ENCODE results near the gene FKBP7.
"Not testable (repeated sequence)": the region's sequence is repeated elsewhere in the genome, so short reads cannot be mapped to it uniquely, and the experiment has no call there.

The FKBP7 gene

DNA sequence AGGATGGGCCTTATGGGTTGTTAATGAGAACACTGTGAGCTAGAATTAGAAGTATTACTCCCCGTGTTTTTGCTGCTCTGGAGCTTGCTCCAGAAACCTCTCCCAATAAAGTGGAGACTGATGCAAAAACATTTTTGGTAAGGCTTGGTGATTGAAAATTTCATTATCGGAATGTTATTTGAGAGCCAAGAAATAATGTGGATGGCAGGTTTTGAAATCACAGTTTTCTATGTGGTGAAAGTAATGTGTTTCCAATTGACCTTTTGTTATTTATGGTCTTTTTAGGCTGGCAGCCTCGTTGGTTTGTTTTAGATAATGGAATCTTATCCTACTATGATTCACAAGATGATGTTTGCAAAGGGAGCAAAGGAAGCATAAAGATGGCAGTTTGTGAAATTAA, 7.0 kb upstream of the FKBP7 start:
- no peak for DNase-seq (ENCODE audit: low read depth)

DNA sequence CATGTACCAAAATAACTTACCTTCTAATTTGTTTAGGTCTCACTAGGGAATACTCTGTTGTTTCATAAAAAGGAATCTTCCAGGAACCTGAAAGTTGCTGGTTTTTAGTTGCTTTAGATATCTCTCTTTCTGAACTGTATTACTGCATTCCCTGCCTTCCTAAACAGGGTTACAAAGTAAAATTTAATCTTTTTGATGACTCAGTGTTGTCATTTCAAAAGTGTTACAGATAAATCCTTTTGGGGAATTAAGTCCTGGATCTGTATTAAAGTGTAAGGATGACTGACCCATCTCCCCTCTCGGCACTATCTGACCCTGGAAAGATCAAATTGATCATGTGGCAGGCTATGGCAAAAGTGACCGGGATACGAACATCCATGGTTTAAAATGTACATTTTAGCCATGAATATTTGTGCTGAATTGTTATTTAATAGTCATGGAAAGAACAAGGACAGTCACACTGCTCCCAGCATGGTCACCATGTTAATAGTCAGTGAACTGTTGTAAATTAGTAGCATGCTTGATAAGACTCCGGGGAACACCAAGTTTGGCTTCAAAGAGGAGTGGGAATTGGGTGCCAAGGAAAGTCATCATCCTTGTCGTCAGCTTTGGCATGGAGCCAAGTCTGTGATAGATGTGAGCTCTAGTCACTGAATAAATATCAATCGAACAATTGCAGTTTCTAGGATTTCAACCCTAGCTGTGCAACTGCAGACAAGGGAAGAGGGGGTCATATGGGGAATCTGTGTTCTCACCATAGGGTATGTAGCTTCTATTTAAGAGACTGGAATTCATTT, 6.0 kb upstream of the FKBP7 start:
- no peak for DNase-seq (ENCODE audit: low read depth)

DNA sequence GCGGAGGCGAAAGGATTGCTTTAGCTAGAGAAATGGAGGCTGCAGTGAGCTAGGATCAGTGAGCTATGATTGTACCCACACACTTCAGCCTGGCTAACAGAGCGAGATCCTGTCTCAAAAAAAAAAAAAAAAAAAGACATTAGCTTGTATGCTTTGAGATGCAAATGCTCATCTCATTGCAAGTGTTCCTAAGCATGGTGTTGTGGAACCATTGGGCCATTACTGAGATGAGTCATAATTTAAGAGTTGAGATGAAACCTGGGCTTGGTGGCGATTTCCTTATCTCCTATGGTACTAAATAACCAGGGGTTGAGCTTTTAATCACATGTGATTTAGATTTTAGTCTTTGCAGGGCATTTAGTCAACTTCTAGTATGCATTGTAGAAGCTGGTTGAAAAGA, 4.0 kb upstream of the FKBP7 start:
- no peak for DNase-seq (ENCODE audit: low read depth)

DNA sequence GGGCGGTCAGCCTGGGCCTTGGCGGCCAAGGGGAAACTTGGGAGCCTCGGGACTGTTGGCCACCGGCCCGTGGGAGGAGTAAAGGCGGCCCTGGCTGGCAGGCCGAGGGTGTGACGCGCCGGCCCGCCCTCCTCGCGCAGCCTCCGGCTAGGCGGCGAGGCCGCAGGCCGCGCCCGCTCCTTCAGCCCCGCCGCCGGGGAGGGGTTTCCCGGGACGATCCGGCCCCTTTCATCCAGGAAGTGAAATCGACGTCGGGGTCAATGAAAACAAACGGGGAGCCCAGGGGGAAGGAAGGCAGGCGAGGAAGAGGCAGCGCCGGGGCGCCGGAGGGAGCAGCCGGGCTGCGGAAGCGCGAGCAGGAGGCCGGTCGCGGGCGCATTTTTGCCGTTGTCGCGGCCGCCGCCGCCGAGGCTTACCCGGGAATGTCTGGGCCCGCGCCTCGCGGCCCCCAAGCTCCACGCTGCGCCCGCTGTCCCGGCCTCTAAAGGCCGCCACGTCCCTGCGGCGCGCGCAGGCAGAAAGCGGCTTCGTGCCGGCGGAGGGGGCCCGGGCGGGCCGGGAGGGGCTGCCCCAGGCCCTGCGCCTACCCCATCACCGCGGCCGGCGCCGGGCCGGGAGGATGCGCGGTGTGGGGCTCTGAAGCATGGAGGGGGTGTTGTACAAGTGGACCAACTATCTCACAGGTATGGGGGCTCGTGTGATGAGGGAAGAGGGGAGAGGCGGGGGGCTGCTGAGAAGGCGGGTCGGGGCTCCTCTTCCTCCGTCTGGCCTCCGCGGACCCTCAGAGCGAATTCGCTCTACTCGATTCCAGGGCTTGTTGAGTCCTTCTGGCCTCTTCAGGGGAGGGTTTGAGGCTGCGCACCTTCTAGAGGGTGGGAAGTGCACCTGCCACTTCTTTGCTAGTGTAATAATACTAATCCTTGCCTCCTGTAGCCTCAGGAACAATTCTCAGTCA, 2.1 kb upstream of the FKBP7 start, which contains the start of gene PLEKHA3:
Gene PLEKHA3, plus strand, starts transcription at position 231 of the 955 bp plus-strand sequence. Its CDS starts 413 bp downstream, at position 644.
- DNase-seq (ENCODE audit: low read depth): peak; percentile 66

DNA sequence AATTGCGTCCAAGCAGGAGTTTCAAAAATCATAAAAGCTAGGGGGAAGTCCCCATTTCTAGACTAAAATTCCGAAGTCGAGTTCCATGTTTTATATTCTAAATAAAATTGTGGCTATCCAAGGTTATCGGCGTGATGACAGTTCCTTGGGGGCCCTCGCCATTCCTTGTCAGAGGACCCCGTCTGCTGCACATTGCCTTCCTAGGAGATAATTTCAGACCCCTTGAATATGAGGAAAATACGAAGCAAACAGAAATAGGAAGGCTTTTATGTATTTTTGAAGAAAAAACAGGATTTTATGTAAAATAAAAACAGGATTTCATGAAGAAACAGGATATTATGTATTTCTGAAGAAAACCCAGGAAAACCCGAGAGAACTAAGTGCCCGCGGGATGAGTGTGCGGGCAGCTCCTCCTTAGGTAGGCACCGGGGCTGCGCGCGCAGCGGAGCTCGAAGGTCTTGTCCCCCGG, 1.4 kb upstream of the FKBP7 start:
- no peak for DNase-seq (ENCODE audit: low read depth)

DNA sequence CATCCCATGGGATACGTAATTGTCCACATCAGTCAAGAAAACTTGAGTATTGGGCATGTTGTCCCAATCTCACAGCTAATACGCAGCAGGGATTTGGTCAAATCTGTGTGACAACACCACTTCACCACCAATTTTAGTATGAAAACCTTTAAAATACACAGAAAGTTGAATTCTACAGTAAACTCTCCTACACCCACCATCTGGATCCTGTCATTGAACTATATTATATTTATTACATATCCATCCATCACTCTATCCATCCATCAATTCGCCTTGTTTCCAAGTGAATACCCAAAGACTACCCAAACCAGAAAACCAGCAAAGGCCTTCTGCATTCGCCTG, 846 bp upstream of the FKBP7 start:
- DNase-seq (ENCODE audit: low read depth): no peak

DNA sequence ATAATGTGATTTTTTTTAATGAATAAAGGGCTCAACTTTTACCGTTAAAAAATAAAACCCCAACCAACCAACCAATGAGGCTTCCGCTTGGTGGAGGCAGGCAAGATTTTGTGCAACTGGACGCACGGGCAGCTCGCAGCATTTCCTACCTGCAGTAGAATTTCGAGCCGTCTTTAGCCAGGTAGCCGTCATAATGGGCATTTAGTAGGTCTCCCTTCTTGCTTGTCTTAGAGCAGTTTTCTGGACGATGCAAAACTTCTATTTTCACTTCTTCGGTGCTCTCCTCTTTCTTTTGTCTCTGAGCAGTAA, 316 bp downstream of the FKBP7 start:
- no peak for DNase-seq (ENCODE audit: low read depth)

DNA sequence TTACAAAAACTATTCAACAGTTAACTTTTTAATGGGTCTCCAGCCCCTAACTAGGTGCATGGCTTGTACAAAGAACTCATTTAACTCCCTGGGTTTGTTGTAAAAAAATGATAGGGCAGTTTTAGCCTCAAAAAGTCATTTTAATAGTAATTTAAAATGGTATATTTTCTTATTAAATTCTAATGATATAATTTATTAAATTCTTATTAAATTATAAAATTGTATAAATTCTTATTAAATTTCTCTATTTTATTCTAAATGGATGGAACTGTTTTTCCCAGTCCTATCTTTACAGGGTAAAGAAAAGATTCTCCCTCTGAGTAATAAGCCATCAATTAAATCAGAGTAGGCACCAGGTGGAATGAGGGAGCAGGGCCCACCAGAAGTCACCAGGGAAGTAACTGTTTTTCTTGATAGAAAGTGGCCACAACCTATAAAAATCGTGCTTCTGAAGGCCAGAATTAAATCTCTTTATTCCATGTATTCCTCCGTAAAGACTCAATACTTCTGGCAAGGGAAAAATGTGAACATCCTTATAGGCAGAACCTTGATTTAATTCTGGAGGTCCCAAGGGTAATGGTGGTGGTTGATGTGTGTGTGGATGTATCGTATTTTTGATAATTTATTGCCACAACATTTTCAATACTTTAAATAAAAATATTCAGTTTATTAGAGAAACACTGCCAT, 814 bp downstream of the FKBP7 start:
- no peak for DNase-seq (ENCODE audit: low read depth)

DNA sequence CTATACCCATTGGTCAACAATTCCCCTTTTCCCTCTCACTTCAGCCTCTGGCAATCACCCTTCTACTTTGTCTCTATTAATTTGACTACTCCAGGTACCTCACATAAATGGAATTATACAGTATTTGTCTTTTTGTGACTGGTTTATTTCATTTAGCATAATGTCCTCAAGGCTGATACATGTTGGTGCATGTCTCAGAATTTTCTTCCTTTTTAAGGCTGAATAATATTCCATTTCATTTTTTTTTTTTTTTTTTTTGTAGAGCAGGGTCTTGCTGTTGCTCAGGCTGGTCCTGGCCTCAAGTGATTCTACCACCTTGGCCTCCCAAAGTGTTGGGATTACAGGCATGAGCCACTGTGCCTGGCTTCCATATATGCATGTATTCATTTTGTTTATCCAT, 1.9 kb downstream of the FKBP7 start:
- no peak for DNase-seq (ENCODE audit: low read depth)

DNA sequence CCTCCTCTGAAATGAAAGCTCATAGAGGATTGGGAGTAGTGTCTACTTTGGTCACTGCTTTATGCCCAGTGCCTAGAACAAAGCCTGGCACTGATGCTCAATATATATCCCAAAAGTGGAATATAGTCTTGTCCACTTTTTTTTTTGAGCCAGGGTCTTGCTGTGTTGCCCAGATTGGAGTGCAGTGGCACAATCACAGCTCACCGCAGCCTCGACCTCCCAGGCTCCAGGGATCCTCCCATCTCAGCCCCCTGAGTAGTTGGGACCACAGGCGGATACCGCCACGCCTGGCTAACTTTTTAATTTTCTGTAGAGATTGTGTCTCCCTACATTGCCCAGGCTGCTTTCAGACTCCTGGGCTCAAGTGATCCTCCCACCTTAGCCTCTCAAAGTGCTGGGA, 3.8 kb downstream of the FKBP7 start:
- DNase-seq (ENCODE audit: low read depth): no peak

DNA sequence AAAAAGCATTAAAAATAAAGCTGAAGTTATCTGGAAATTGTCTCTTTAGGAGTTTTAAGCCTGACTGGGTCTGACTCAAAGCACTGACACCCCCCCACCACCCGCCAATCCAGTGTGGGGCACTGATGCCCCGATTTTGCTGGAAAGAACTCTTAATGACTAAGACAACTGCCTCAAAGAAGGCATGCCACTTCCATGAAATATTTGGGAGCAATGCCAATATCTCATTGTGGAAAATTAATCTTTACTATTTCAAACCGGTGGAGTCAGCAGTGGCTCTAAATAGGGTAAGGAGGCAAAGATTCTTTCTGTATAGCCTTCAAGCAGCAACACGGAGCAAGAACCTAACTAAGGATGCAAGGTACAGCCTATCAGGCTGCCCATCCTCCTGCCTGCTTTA, 4.5 kb downstream of the FKBP7 start:
- DNase-seq (ENCODE audit: low read depth): no peak

DNA sequence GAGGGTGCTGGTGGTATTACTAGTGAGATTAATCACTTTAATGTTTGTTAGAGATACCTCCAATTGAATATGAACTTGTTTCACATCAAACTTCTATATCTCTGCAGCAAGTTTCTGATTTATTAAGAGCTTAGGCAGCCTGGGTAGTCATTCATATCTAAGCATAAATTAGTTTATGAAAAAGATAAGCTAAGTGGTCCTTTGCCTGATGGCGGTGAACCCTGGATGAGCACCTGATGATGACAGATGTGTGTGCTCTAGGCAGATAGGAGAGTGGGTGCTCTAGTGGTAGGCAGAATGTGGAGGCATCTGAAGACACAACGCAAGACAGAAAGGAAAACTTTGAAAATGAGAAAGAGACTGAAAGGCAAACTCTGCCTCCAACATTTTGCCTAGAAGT, 5.0 kb downstream of the FKBP7 start:
- DNase-seq (ENCODE audit: low read depth): no peak

DNA sequence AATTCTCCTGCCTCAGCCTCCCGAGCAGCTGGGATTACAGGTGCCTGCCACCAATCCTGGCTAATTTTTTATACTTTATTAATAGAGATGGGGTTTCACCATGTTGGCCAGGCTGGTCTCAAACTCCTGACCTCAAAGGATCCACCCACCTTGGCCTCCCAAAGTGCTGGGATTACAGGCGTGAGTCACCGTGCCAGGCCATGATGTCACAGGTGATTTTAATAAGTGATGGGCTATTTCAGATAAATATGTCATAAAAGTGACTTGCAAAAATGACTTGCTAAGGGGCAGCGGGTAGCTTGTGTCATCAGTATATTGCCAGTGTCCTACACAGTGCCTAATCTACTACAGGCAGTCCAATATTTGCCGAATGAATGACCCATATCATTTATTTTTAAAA, 7.1 kb downstream of the FKBP7 start:
- DNase-seq (ENCODE audit: low read depth): not testable (repeated sequence)

DNA sequence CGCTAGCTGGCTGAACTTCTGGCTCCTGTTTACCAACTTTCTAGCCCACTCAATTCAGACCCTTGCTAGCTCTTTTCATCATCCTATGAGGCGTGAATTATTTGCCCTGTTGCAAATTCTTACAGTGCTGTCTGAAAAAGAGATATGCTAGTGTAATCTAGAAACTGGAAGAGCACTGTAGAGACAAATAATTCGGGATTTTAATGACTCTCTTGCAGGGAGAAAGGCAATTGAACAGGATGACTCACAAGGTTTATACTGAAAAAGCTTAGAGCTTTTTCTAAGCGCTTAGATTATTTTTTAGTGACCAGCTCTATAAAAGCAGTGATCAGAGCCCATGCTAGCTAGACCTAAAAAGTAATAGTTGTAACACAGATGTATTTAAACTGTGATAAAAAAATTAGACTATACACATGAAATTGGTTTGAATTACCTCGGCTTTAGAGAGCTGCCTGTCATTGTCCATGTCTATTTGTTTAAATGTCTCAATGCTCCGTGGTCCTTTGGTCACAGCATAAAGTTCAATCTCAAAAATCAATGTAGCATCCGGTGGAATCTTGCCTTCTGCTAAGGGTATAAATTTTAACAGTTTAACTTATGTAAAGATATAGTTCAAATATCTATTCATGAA, 9.1 kb downstream of the FKBP7 start:
- no peak for DNase-seq (ENCODE audit: low read depth)

DNA sequence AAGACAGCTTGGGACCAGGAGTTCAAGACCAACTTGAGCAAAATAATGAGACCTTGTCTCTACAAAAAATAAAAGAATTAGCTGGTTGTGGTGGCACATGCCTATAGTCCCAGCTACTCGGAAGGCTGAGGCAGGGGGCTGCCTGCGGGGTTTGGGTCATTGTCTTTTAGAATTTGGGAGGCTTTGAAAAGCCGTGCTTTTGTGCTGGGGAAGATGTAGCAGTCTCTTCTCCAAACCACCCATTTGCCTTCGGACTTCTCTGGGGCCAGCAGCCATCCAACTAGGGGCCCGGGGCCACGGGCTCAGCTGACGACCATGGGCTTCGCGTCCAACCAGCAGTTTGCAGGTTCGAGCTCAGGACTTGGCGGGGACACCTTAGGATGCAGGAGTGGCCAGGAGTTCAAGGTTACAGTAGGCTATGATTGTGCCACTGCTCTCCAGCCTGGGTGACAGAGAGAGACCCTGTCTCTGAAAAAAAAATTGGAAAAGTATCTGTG, 21.0 kb downstream of the FKBP7 start:
- DNase-seq (ENCODE audit: low read depth): no peak

DNA sequence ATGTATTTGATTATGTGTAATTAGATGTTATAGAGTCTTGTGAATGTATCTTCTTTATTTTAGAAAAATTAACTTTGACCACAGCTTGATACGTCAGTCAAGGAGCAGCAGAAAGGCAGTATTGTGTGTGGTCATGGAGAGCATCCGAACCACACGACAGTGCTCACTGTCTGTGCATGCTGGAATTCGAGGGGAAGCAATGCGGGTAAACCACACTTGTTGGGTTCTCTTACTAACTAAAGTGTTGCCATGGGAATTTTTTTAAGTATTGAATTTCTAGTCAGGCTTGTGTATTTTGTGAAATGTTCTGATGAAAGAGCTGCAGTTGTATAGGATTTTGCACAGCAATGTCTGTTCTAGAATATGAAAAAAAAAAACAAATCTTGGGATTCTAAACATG, 22.5 kb downstream of the FKBP7 start:
- no peak for DNase-seq (ENCODE audit: low read depth)

DNA sequence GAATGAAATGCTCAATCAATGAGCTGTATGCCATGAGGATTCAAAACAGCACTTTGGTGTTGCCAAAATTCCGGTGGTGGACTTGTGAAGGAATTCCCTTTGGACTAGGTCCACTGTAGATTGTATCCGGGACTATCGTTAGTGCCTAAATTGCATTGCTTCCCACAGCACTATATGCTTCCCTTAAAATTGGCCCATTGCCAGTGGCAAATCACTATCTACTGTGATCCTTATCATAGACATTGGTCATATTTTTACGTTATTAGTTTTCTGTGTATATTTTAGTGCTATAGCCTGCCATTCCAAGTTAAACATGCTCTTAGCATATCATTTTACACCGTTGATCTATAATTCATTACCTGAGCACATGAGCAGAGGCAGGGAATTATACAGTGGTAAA, 25.5 kb downstream of the FKBP7 start:
- no peak for DNase-seq (ENCODE audit: low read depth)

DNA sequence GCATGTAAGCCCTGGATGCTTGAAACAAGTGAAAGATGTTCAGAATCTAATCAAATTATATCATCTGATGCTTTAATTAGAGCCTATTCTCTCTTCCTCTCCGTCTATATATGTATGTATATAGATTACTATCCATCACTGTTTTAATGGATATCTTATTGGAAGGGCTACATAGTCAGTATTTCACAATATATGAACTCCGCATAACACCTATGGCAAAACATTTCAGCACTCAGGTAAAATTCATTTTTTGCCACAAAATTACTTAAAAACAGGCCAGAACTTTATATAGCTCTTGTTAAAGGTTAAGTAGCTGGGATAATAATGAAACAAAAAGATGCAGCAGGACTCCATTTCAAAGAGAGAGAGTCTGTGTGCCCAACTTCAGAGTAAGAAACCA, 26.1 kb downstream of the FKBP7 start:
- no peak for DNase-seq (ENCODE audit: low read depth)

DNA sequence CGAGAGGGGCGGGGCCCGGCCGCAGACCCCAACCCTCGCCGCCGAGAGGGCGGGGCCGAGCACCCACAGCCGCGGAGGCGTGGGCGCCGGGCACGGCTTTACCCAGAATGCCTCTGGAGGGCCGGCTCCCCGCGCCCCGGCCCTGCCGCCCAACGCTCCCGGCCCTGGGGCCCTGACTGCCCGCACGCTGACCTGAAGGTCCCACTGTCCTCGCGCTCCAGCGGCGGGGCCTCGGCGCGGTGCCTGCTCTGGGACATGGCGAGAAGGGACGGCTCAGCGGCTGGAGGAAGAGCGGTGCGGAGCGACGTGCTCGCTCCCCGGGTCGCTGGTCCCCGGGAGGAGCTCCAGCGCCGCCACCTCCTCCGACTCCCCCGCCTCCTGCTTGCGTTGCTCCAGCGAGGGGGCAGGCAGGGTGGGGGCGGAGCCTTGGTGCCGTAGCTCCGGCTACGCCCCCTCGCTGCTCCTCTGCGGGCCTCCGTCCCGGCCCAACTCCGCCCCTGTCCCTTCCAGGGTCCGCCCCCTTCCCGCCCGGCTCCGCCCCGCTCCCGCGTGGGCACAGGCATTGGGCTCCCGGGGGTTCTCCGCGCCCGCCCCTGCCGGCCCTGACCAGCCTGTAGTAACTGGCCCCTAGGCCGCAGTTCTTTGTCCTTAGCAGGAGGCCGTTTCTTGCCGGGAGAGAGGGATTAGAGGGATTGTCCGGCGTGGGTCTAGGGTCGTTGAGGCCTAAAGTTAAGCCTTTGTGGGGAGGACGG, 27.4 kb downstream of the FKBP7 start, which contains the start of the genes PJVK and PRKRA:
Gene PJVK, plus strand, starts transcription at position 605 of the 752 bp plus-strand sequence. CDS start 2,032 bp downstream, outside the sequence.
Gene PRKRA, minus strand, starts transcription at position 402 of the 752 bp plus-strand sequence. Its CDS starts 145 bp downstream, at position 257.
- DNase-seq (ENCODE audit: low read depth): peak; percentile 92

DNA sequence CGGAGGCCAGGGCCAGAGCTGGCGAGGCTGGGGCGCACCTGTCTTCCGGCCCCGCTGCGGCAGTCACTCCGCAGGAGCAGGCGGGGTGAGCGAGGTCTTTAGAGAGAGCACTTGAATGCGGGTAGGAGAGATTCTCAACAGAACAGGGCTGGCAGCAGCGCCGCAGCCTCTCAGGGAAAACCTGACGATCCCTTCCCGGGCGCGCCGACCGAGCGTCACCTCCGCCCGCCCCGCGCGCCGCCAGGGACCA, 28.0 kb downstream of the FKBP7 start:
- no peak for DNase-seq (ENCODE audit: low read depth)
